Testis (tissue), 3 donors: Measurements from ENCODE around the gene CSF1. TPM values are rescaled to one million over a fixed set of nuclear protein-coding genes. Genes with fewer than 3 reads are reported as not detected.

Experiments used
- DNase-seq: peaks from one replicate; pipeline ENCODE4 v3.0.0-alpha.2; 2019
- H3K27ac ChIP-seq, 2 donors: fragments of 200-600 bp; sonication (generic); one replicate each; pipeline ENCODE4 v1.5.1; 2019
- H3K27me3 ChIP-seq: fragments of 200-600 bp; sonication (generic); one replicate; pipeline ENCODE4 v1.5.1; 2019
- H3K36me3 ChIP-seq: fragments of 200-600 bp; sonication (generic); one replicate; pipeline ENCODE4 v1.5.1; 2017; ENCODE audit warnings: low read depth; ENCODE audit errors: missing control alignments
- H3K4me1 ChIP-seq: fragments of 200-600 bp; sonication (generic); one replicate; pipeline ENCODE4 v1.5.1; 2019
- H3K4me3 ChIP-seq, 2 donors: fragments of 200-600 bp; sonication (generic); one replicate each; pipeline ENCODE4 v1.5.1; 2017 to 2019
- H3K9me3 ChIP-seq: fragments of 200-600 bp; sonication (generic); one replicate; pipeline ENCODE4 v1.5.1; 2017
- POLR2A ChIP-seq: fragments of 450-650 bp; IDR thresholded peaks from one replicate; pipeline ENCODE4 v1.6.1; 2017; ENCODE audit warnings: antibody characterized with exemption, mild to moderate bottlenecking, moderate library complexity
- whole genome bisulfite sequencing, 2 donors: methylation state at CpG; one replicate each; pipeline ENCODE4 v1.1.5; 2018; 5-methylcytosine and 5-hydroxymethylcytosine counted together
- intact Hi-C: fragments of 100-400 bp; cut with DNase I; formaldehyde crosslinking; loops from one replicate; pipeline ENCODE4 v1.15.1; 2023; ENCODE audit warnings: low total_unique reads
- polyA plus RNA-seq: library from polyadenylated mRNA; stranded (reverse); fragments of 350-450 nt; fragmentation: Illumina TruSeq; extraction: RNeasy Lipid Tissue Mini Kit (QIAGEN cat#74804); gene quantifications from one replicate; pipeline ENCODE4 v1.2.3, GENCODE V29; 2014; ENCODE audit warnings: low read depth, low replicate concordance; ENCODE audit not compliant: insufficient read depth
- total RNA-seq, 2 donors: library from RNA; depleted of rRNA; stranded (reverse); fragments of >200 nt; gene quantifications; one replicate each; pipeline ENCODE4 v1.2.3, GENCODE V29; 2016
- TF ChIP-seq, protein P1 (sequence below), 3 experiments: fragments of 450-650 bp in 2 of 3; fragments of 200-600 bp in 1 of 3; sonication (generic) in 1 of 3; IDR thresholded peaks; one replicate each; pipeline ENCODE4 v1.5.1; 2016 to 2019; ENCODE audit warnings: antibody characterized with exemption in 3 of 3, mild to moderate bottlenecking in 2 of 3, moderate library complexity in 1 of 3

CSF1 gene
- total and polyA plus RNA-seq, 3 donors from 2014 or later = 9.8 to 14.2 (median 10.9) TPM

DNA sequence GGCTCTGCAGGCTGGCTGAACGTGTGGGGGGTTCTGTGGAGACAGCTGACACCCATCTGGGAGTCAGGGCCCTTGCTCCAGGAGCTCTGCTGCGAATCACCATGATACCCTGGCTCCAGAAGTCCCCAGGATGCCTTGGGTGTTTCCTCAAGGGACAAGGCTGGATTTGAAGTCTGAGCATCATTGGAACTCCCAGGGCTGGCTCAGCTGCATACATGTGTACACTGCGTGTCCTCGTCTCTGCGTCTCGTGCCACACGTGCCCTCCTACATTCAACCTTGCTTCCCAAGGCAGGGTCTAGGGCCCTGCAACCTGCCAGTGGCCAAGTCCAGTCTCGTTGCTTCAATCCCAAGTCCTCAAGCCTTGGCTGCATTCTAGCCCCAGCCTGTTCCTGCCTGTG, 11.7 kb downstream of the CSF1 start:
- TF ChIP-seq POLR2A = no peak
- TF ChIP-seq, protein P1, sequence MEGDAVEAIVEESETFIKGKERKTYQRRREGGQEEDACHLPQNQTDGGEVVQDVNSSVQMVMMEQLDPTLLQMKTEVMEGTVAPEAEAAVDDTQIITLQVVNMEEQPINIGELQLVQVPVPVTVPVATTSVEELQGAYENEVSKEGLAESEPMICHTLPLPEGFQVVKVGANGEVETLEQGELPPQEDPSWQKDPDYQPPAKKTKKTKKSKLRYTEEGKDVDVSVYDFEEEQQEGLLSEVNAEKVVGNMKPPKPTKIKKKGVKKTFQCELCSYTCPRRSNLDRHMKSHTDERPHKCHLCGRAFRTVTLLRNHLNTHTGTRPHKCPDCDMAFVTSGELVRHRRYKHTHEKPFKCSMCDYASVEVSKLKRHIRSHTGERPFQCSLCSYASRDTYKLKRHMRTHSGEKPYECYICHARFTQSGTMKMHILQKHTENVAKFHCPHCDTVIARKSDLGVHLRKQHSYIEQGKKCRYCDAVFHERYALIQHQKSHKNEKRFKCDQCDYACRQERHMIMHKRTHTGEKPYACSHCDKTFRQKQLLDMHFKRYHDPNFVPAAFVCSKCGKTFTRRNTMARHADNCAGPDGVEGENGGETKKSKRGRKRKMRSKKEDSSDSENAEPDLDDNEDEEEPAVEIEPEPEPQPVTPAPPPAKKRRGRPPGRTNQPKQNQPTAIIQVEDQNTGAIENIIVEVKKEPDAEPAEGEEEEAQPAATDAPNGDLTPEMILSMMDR (IDR thresholded peaks at IDR 0.05) = no peak
- DNase-seq = no peak
- H3K27me3 ChIP-seq = no peaks in the 10 kb centered on the region
- peaks cover 4% of the 10 kb centered on the region for H3K4me1 ChIP-seq
- 72 to 88% methylated on average over 8 of the region's 8 CpGs for WGBS, 2 donors
- no peak overlapping the region for H3K27ac ChIP-seq
- no peak overlapping the region for H3K4me3 ChIP-seq
- no peaks in the 10 kb centered on the region for H3K36me3 ChIP-seq
- H3K9me3 ChIP-seq = no peaks in the 10 kb centered on the region
- intact Hi-C loops = no loop called here

GRCh38 chr1:109923131-109923945, 12.7 kb downstream of the CSF1 start:
- no peak for DNase-seq
- Histone ChIP-seq H3K27me3 (no peaks in the 10 kb centered on the region), H3K27ac (no peak overlapping the region), H3K4me1 (peaks cover 11% of the 10 kb centered on the region), H3K4me3 (no peak overlapping the region), H3K36me3 (no peaks in the 10 kb centered on the region), H3K9me3 (no peaks in the 10 kb centered on the region)
- intact Hi-C loops = no loop called here
- TF ChIP-seq, protein P1 (IDR thresholded peaks at IDR 0.05) = peak in 1 of 3 experiments; percentile 23
- no peak for TF ChIP-seq POLR2A
- WGBS, 2 donors = 85 to 89% methylated on average over 8 to 17 of the region's 17 CpGs

- H3K27me3 ChIP-seq = no peaks in the 10 kb centered on the region
- TF ChIP-seq, protein P1 (IDR thresholded peaks at IDR 0.05) = no peak
- TF ChIP-seq POLR2A = no peak
- H3K4me3 ChIP-seq = no peak overlapping the region
- no peak overlapping the region for H3K27ac ChIP-seq
- no peaks in the 10 kb centered on the region for H3K36me3 ChIP-seq
- intact Hi-C loops = no loop called here
- WGBS, 2 donors = 91 to 94% methylated on average over 12 of the region's 12 CpGs
- H3K4me1 ChIP-seq = peaks cover 17% of the 10 kb centered on the region
- H3K9me3 ChIP-seq = no peaks in the 10 kb centered on the region
- no peak for DNase-seq
These were observed 13.3 kb downstream of the CSF1 start for GRCh38 chr1:109923946-109924275.

DNA sequence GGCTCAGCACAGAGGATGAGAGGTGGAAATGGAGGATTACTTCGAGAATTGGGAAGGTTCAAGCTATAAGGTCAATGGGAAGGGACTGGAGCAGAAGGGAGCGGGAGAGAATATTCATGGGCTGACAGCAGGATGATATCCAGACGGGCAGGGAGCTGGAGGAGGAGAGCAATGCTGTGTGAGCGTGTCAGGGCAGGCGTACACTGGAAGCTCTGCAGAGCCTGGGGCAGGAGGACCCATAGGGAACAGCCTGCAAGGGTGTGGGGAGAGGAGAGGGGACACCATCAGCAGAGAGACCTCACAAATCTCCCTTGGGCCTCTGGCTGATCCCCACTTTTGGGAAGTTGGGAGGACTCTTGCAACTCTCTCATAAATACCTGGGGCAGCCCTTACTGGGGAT, 13.7 kb downstream of the CSF1 start:
- H3K36me3 ChIP-seq = no peaks in the 10 kb centered on the region
- no peaks in the 10 kb centered on the region for H3K27me3 ChIP-seq
- DNase-seq = no peak
- H3K27ac ChIP-seq = no peak overlapping the region
- intact Hi-C loops = no loop called here
- no peak for TF ChIP-seq POLR2A
- TF ChIP-seq, protein P1 (IDR thresholded peaks at IDR 0.05) = no peak
- WGBS, 2 donors = 83 to 84% methylated on average over 5 of the region's 5 CpGs
- H3K9me3 ChIP-seq = no peaks in the 10 kb centered on the region
- no peak overlapping the region for H3K4me3 ChIP-seq
- peaks cover 21% of the 10 kb centered on the region for H3K4me1 ChIP-seq
